ENCODE results near the gene ASCC2. TPM values are rescaled to one million over a fixed set of nuclear protein-coding genes. Genes with fewer than 3 reads are reported as not detected.

ASCC2 gene
- total and polyA plus RNA-seq, 4 donors: 34.6 to 43.7 (median 38.7) TPM

DNA sequence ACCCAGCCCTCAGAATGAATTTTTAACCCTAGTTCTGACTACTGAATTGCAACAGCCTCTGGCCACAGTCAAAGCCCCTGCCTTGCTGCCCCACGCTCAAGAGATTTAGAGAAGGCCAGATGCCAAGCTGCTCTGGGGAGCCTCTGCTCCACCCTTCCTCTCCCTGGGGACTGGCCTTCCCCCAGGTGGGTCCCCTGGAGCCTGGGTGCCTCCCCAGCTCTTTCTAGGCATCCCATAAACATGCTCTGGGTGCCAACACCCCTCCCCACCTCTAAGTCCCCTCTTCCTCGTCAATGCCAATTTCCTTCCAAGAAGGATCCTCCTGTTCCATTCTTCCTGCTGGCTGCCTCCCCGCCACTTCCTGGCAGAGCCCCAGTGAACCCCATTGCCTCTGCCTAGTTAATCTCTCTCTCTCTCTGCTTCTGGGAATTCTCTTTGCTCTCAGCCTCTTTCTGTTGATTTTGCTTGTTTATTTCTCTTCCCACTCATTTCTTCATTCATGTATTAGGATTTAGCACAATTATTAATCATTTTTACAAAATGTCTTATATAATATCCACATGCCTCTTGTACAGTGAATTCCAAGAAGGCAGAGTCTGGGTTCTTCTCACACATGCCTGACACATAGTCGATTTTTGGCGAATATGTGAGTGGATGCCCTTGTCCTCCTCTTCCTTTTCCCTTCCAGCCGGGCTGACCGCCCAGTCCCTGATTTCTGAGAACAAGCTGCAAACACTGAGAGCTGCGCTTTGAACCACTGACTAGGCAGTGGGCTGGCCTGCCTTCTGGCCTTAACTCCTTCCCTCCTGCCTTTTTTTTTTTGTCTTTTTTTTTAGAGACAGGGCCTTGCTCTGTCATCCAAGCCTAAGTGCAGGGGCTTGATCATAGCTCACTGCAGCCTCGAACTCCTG, 53.4 kb downstream of the ASCC2 start:
- peak overlapping the region; percentile 50 to 61 for H3K27ac ChIP-seq (ENCODE audit: low read depth in 1 of 2, low read length in 2 of 2)
- TF ChIP-seq EGR1 (IDR thresholded peaks at IDR 0.05; ENCODE audit: low read depth in 2 of 2): peak in 1 of 2 donors; percentile 16
- TF ChIP-seq GABPA (IDR thresholded peaks at IDR 0.05 in 1 of 2, conservative IDR thresholded peaks at IDR 0.05 in 1 of 2): no peak
- TF ChIP-seq REST (IDR thresholded peaks at IDR 0.05): no peak
- peak; percentile 29 to 62 for TF ChIP-seq RAD21 (IDR thresholded peaks at IDR 0.05)
- no peak for TF ChIP-seq HNF4G (IDR thresholded peaks at IDR 0.05)
- no peak for TF ChIP-seq NR2F2 (IDR thresholded peaks at IDR 0.05)
- TF ChIP-seq CTCF (IDR thresholded peaks at IDR 0.05; ENCODE audit: low read depth, low read length, missing input control): no peak
- no peak for TF ChIP-seq ZBTB33 (IDR thresholded peaks at IDR 0.05)
- TF ChIP-seq SP1 (IDR thresholded peaks at IDR 0.05): peak; percentile 57
- peak; percentile 29 for TF ChIP-seq YY1 (IDR thresholded peaks at IDR 0.05)
- TF ChIP-seq FOXA2 (IDR thresholded peaks at IDR 0.05): no peak
- TF ChIP-seq, protein P1, sequence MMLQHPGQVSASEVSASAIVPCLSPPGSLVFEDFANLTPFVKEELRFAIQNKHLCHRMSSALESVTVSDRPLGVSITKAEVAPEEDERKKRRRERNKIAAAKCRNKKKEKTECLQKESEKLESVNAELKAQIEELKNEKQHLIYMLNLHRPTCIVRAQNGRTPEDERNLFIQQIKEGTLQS (IDR thresholded peaks at IDR 0.05): no peak
- peak; percentile 48 to 62 for TF ChIP-seq HNF4A (conservative IDR thresholded peaks at IDR 0.05)
- peak; percentile 63 for TF ChIP-seq MAX (IDR thresholded peaks at IDR 0.05)
- TF ChIP-seq TAF1 (conservative IDR thresholded peaks at IDR 0.05): no peak
- no peak for TF ChIP-seq FOXA1 (IDR thresholded peaks at IDR 0.05)
- TF ChIP-seq JUND (IDR thresholded peaks at IDR 0.05): no peak
- TF ChIP-seq RXRA (IDR thresholded peaks at IDR 0.05): peak; percentile 68 to 73

More for the DNA sequence above, 53.4 kb downstream of the ASCC2 start:
- Histone ChIP-seq H3K9ac (ENCODE audit: low read depth in 1 of 2, low read length in 2 of 2) (no peak overlapping the region), H3K27me3 (ENCODE audit: control insufficient read depth in 4 of 4, insufficient read depth in 4 of 4, low read length in 3 of 4) (no peaks in the 10 kb centered on the region), H3K4me3 (ENCODE audit: low read depth in 1 of 3, low read length in 3 of 3) (no peak overlapping the region), H3K36me3 (ENCODE audit: control insufficient read depth in 4 of 4, insufficient read depth in 3 of 4, low read depth in 1 of 4, low read length in 3 of 4) (peaks cover 3 to 15% (median 8%) of the 10 kb centered on the region in 4 donors), H3K4me1 (ENCODE audit: control insufficient read depth in 4 of 4, insufficient read depth in 4 of 4, low read length in 3 of 4) (peaks cover 19 to 37% (median 27%) of the 10 kb centered on the region in 4 donors), H3K9me3 (ENCODE audit: control insufficient read depth in 4 of 4, low read length in 3 of 4) (no peaks in the 10 kb centered on the region)
- 32% methylated on average over 9 of the region's 9 CpGs for WGBS
- DNase-seq (ENCODE audit: low spot score): no peak
